Neural cell (in vitro differentiated cells): Measurements from ENCODE around the gene UNC79. TPM values are rescaled to one million over a fixed set of nuclear protein-coding genes. Genes with fewer than 3 reads are reported as not detected.

Experiments
- H2AFZ ChIP-seq: fragments of 200-600, 300-800 bp; sonication (generic), shearing (Covaris generic); 2 replicates; pipeline ENCODE4 v1.6.0; 2014; ENCODE audit warnings: low read depth, mild to moderate bottlenecking, antibody characterized with exemption, low read length, moderate library complexity
- H3F3A ChIP-seq: fragments of 200-600 bp; shearing (Covaris generic); 2 replicates; pipeline ENCODE4 v1.6.1; 2016; ENCODE audit warnings: mild to moderate bottlenecking, moderate library complexity, mixed read lengths, antibody characterized with exemption, low read length; ENCODE audit not compliant: insufficient read depth, poor library complexity, severe bottlenecking
- H3K27ac ChIP-seq: fragments of 200-600, 300-800 bp; sonication (generic), shearing (Covaris generic); 2 replicates; pipeline ENCODE4 v1.5.1; 2014; ENCODE audit warnings: mild to moderate bottlenecking, low read length, moderate library complexity
- H3K27me3 ChIP-seq: fragments of 300-800, 200-600 bp; sonication (generic), shearing (Covaris generic); 2 replicates; pipeline ENCODE4 v1.6.0; 2014; ENCODE audit warnings: mild to moderate bottlenecking, low read depth, low read length, moderate library complexity; ENCODE audit not compliant: insufficient read depth
- H3K36me3 ChIP-seq: fragments of 300-800, 200-600 bp; sonication (generic), shearing (Covaris generic); 2 replicates; pipeline ENCODE4 v1.5.1; 2014; ENCODE audit warnings: mild to moderate bottlenecking, antibody characterized with exemption, low read length, moderate library complexity; ENCODE audit not compliant: insufficient read depth
- H3K4me2 ChIP-seq: fragments of 300-800, 200-600 bp; sonication (generic), shearing (Covaris generic); 2 replicates; pipeline ENCODE4 v1.6.0; 2014; ENCODE audit warnings: mild to moderate bottlenecking, low read length
- H3K4me3 ChIP-seq: fragments of 300-800, 200-600 bp; sonication (generic), shearing (Covaris generic); 2 replicates; pipeline ENCODE4 v1.5.1; 2014; ENCODE audit warnings: mild to moderate bottlenecking, low read length, moderate library complexity
- H3K79me2 ChIP-seq: fragments of 200-600 bp; shearing (Covaris generic); replicated peaks from 2 replicates; pipeline ENCODE4 v1.6.0; 2014; ENCODE audit warnings: mild to moderate bottlenecking, low read length, moderate library complexity; ENCODE audit not compliant: insufficient read depth
- H3K9ac ChIP-seq: fragments of 300-800, 200-600 bp; sonication (generic), shearing (Covaris generic); 2 replicates; pipeline ENCODE4 v1.6.1; 2016; ENCODE audit warnings: mild to moderate bottlenecking, low read length, mixed read lengths
- H3K9me2 ChIP-seq: fragments of 200-600 bp; shearing (Covaris generic); 2 replicates; pipeline ENCODE4 v1.6.1; 2016; ENCODE audit warnings: mild to moderate bottlenecking, low read length, mixed read lengths; ENCODE audit not compliant: insufficient read depth
- H3K9me3 ChIP-seq: fragments of 200-600, 300-800 bp; sonication (generic), shearing (Covaris generic); 2 replicates; pipeline ENCODE4 v1.6.1; 2016; ENCODE audit warnings: mild to moderate bottlenecking, mixed run types, low read length, moderate library complexity, mixed read lengths
- H4K20me1 ChIP-seq: fragments of 200-600 bp; shearing (Covaris generic); 2 replicates; pipeline ENCODE4 v1.6.1; 2016; ENCODE audit warnings: mild to moderate bottlenecking, mixed run types; ENCODE audit not compliant: insufficient read depth
- EP300 ChIP-seq: fragments of 450-650 bp; conservative IDR thresholded peaks from 2 replicates; pipeline ENCODE4 v1.6.1; 2014; ENCODE audit warnings: antibody characterized with exemption, mild to moderate bottlenecking, moderate library complexity; ENCODE audit not compliant: poor library complexity, severe bottlenecking
- EZH2 ChIP-seq: fragments of 200-600, 300-800 bp; shearing (Covaris generic), sonication (generic); IDR thresholded peaks from 2 replicates; pipeline ENCODE4 v1.6.1; 2014; ENCODE audit warnings: antibody characterized with exemption, low read length, borderline replicate concordance, mild to moderate bottlenecking; ENCODE audit not compliant: insufficient read depth, poor library complexity, severe bottlenecking
- MXI1 ChIP-seq: fragments of 450-650 bp; conservative IDR thresholded peaks from 2 replicates; pipeline ENCODE4 v1.6.1; 2014; ENCODE audit warnings: antibody characterized with exemption, mild to moderate bottlenecking; ENCODE audit not compliant: poor library complexity, severe bottlenecking
- POLR2AphosphoS5 ChIP-seq: IDR thresholded peaks from 2 replicates; pipeline ENCODE4 v1.6.1; 2012
- RAD21 ChIP-seq: fragments of 450-650 bp; conservative IDR thresholded peaks from 2 replicates; pipeline ENCODE4 v1.6.1; 2014; ENCODE audit warnings: antibody characterized with exemption, mild to moderate bottlenecking, moderate library complexity
- REST ChIP-seq: IDR thresholded peaks from 2 replicates; pipeline ENCODE4 v1.6.1; 2012; ENCODE audit warnings: borderline replicate concordance
- SMC3 ChIP-seq: fragments of 450-650 bp; conservative IDR thresholded peaks from 2 replicates; pipeline ENCODE4 v1.6.1; 2014; ENCODE audit warnings: antibody characterized with exemption, mild to moderate bottlenecking, moderate library complexity; ENCODE audit not compliant: poor library complexity
- TAF1 ChIP-seq: IDR thresholded peaks from 2 replicates; pipeline ENCODE4 v1.6.1; 2012; ENCODE audit warnings: low read depth
- polyA plus RNA-seq: library from polyadenylated mRNA; depleted of rRNA; stranded (reverse); fragments of >200 nt; gene quantifications from 2 replicates; pipeline ENCODE4 v1.2.3, GENCODE V29; 2014
- TF ChIP-seq, protein P1 (sequence below): fragments of 450-650 bp; IDR thresholded peaks from 2 replicates; pipeline ENCODE4 v1.5.1; 2014; ENCODE audit warnings: antibody characterized with exemption, mild to moderate bottlenecking, moderate library complexity; ENCODE audit not compliant: poor library complexity, severe bottlenecking

Gene UNC79
- polyA plus RNA-seq, 1 donor from 2014 or later: 22.6 TPM

DNA sequence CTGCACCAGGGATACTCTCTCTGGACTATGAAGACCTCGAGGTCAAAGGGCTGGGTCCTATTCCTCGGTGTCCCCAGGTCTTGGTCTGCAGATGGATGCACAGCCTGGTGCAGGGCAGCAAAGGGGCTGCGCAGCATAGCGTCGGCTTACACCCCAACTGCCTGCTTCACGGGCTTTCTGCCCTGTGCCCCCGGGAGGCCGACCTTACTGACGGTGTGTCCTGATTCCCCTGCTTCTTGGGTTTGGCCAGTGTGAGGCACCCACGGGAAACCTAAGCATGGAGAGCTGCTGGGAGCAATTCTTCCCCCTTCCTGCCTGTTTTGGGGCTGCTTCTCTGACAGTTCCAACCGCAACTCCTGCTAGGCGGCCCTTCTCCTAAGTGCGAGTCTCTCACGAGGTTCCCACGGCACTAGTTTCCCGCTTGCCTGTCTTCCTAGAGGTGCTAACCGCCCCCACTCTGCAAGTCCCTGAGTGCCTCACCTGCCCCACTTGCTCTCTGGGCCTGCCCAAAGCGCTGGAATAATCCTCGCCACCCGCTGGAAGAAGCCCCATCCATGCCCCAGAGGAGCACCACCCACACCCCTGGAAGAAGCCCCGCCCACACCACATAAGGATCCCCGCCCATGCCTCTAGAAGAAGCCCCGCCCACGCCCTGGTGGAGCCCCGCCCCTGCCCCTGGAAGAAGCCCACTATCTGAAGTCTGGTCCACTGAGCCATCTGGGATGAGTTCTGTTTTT lies 303.5 kb downstream of the UNC79 start:
- no peak overlapping the region for H3K4me2 ChIP-seq
- H2AFZ ChIP-seq: no peak overlapping the region
- H3K79me2 ChIP-seq: no peaks in the 10 kb centered on the region
- H3F3A ChIP-seq: no peaks in the 10 kb centered on the region
- no peaks in the 10 kb centered on the region for H3K9me2 ChIP-seq
- H3K9me3 ChIP-seq: no peaks in the 10 kb centered on the region
- H3K27ac ChIP-seq: no peak overlapping the region
- H4K20me1 ChIP-seq: no peaks in the 10 kb centered on the region
- no peak overlapping the region for H3K4me3 ChIP-seq
- no peaks in the 10 kb centered on the region for H3K36me3 ChIP-seq
- TF ChIP-seq SMC3: no peak
- no peak for TF ChIP-seq EZH2
- TF ChIP-seq POLR2AphosphoS5: no peak
- TF ChIP-seq MXI1: no peak
- TF ChIP-seq EP300: no peak
- TF ChIP-seq, protein P1, sequence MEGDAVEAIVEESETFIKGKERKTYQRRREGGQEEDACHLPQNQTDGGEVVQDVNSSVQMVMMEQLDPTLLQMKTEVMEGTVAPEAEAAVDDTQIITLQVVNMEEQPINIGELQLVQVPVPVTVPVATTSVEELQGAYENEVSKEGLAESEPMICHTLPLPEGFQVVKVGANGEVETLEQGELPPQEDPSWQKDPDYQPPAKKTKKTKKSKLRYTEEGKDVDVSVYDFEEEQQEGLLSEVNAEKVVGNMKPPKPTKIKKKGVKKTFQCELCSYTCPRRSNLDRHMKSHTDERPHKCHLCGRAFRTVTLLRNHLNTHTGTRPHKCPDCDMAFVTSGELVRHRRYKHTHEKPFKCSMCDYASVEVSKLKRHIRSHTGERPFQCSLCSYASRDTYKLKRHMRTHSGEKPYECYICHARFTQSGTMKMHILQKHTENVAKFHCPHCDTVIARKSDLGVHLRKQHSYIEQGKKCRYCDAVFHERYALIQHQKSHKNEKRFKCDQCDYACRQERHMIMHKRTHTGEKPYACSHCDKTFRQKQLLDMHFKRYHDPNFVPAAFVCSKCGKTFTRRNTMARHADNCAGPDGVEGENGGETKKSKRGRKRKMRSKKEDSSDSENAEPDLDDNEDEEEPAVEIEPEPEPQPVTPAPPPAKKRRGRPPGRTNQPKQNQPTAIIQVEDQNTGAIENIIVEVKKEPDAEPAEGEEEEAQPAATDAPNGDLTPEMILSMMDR: no peak
- no peak for TF ChIP-seq TAF1
- no peak for TF ChIP-seq RAD21
- TF ChIP-seq REST: no peak
- H3K27me3 ChIP-seq: no peaks in the 10 kb centered on the region
- no peak overlapping the region for H3K9ac ChIP-seq

GRCh38 chr14:93735206-93735605 lies 304.5 kb downstream of the UNC79 start:
- no peak overlapping the region for H3K27ac ChIP-seq
- H3K9ac ChIP-seq: no peak overlapping the region
- no peaks in the 10 kb centered on the region for H3K79me2 ChIP-seq
- H3F3A ChIP-seq: no peaks in the 10 kb centered on the region
- no peaks in the 10 kb centered on the region for H4K20me1 ChIP-seq
- H3K9me2 ChIP-seq: no peaks in the 10 kb centered on the region
- no peak for TF ChIP-seq RAD21
- no peak for TF ChIP-seq EP300
- no peak overlapping the region for H3K4me3 ChIP-seq
- no peaks in the 10 kb centered on the region for H3K36me3 ChIP-seq
- no peaks in the 10 kb centered on the region for H3K27me3 ChIP-seq
- no peak overlapping the region for H2AFZ ChIP-seq
- no peak overlapping the region for H3K4me2 ChIP-seq
- H3K9me3 ChIP-seq: no peaks in the 10 kb centered on the region
